Inferior parietal cortex (tissue), 1 donor: Measurements from ENCODE around the gene HSD17B7.
"Not testable (repeated sequence)": the region's sequence is repeated elsewhere in the genome, so short reads cannot be mapped to it uniquely, and the experiment has no call there.

ENCODE experiments used
- DNase-seq: peaks from one replicate; pipeline ENCODE4 v3.0.0-alpha.2; 2016; ENCODE audit errors: extremely low spot score

HSD17B7 gene

GRCh38 chr1:162790303-162790984, at the start of gene HSD17B7:
Gene HSD17B7 (plus strand): TSS chr1:162790702. CDS start chr1:162790801, 99 bp downstream.
- DNase-seq = peak; percentile 79

GRCh38 chr1:162740755-162741154, 49.7 kb upstream of the HSD17B7 start:
- no peak for DNase-seq

GRCh38 chr1:162741574-162741973, 48.9 kb upstream of the HSD17B7 start:
- DNase-seq = no peak

- not testable (repeated sequence) for DNase-seq
Observed at GRCh38 chr1:162746264-162746942, 44.1 kb upstream of the HSD17B7 start.

GRCh38 chr1:162753001-162753658, 37.4 kb upstream of the HSD17B7 start:
- DNase-seq = no peak

- no peak for DNase-seq
Observed at GRCh38 chr1:162753998-162754585, 36.4 kb upstream of the HSD17B7 start.

GRCh38 chr1:162755306-162755705, 35.2 kb upstream of the HSD17B7 start:
- no peak for DNase-seq

GRCh38 chr1:162756523-162756922, 34.0 kb upstream of the HSD17B7 start:
- DNase-seq = no peak

GRCh38 chr1:162757476-162757875, 33.0 kb upstream of the HSD17B7 start:
- no peak for DNase-seq

GRCh38 chr1:162765788-162766187, 24.7 kb upstream of the HSD17B7 start:
- no peak for DNase-seq

GRCh38 chr1:162772571-162773154, 17.8 kb upstream of the HSD17B7 start:
- no peak for DNase-seq

- DNase-seq = no peak
Observed at GRCh38 chr1:162774007-162774406, 16.5 kb upstream of the HSD17B7 start.

- no peak for DNase-seq
Observed at GRCh38 chr1:162779043-162779442, 11.5 kb upstream of the HSD17B7 start.

- no peak for DNase-seq
Observed at GRCh38 chr1:162782671-162783070, 7.8 kb upstream of the HSD17B7 start.

- not testable (repeated sequence) for DNase-seq
Observed at GRCh38 chr1:162784926-162785325, 5.6 kb upstream of the HSD17B7 start.

- DNase-seq = not testable (repeated sequence)
Observed at GRCh38 chr1:162788783-162789182, 1.7 kb upstream of the HSD17B7 start.

- DNase-seq = peak; percentile 19
Observed at GRCh38 chr1:162790985-162791357, 469 bp downstream of the HSD17B7 start.

GRCh38 chr1:162794284-162794683, 3.8 kb downstream of the HSD17B7 start:
- not testable (repeated sequence) for DNase-seq

GRCh38 chr1:162796617-162797279, 6.2 kb downstream of the HSD17B7 start:
- DNase-seq = not testable (repeated sequence)

GRCh38 chr1:162799995-162800830, 9.7 kb downstream of the HSD17B7 start:
- DNase-seq = peak; percentile 75

GRCh38 chr1:162807503-162807902, 17.0 kb downstream of the HSD17B7 start:
- DNase-seq = not testable (repeated sequence)
